ENCODE results near the gene BCAS3. TPM values are rescaled to one million over a fixed set of nuclear protein-coding genes. Genes with fewer than 3 reads are reported as not detected.

BCAS3 gene
- total and polyA plus RNA-seq, 4 donors = 5.8 to 24.6 (median 10.1) TPM

- H3K4me3 ChIP-seq (ENCODE audit: low read depth in 1 of 3, low read length in 3 of 3) = no peak overlapping the region
- no peaks in the 10 kb centered on the region for H3K27me3 ChIP-seq (ENCODE audit: control insufficient read depth in 4 of 4, insufficient read depth in 4 of 4, low read length in 3 of 4)
- no peaks in the 10 kb centered on the region for H3K36me3 ChIP-seq (ENCODE audit: control insufficient read depth in 4 of 4, insufficient read depth in 3 of 4, low read depth in 1 of 4, low read length in 3 of 4)
- WGBS = 92% methylated on average over 8 of the region's 8 CpGs
- no peak overlapping the region for H3K9ac ChIP-seq (ENCODE audit: low read depth in 1 of 2, low read length in 2 of 2)
- H3K9me3 ChIP-seq (ENCODE audit: control insufficient read depth in 4 of 4, low read length in 3 of 4) = no peaks in the 10 kb centered on the region
- TF ChIP-seq ZBTB33 (IDR thresholded peaks at IDR 0.05) = no peak
- no peak for TF ChIP-seq HNF4G (IDR thresholded peaks at IDR 0.05)
- TF ChIP-seq RAD21 (IDR thresholded peaks at IDR 0.05) = no peak
- TF ChIP-seq REST (IDR thresholded peaks at IDR 0.05) = no peak
- no peak for TF ChIP-seq NR2F2 (IDR thresholded peaks at IDR 0.05)
- TF ChIP-seq FOXA2 (IDR thresholded peaks at IDR 0.05) = no peak
- no peak for TF ChIP-seq TAF1 (conservative IDR thresholded peaks at IDR 0.05)
- TF ChIP-seq CTCF (IDR thresholded peaks at IDR 0.05; ENCODE audit: low read depth, low read length, missing input control) = no peak
- TF ChIP-seq RXRA (IDR thresholded peaks at IDR 0.05) = no peak
- TF ChIP-seq JUND (IDR thresholded peaks at IDR 0.05) = no peak
- no peak for TF ChIP-seq ATF3 (IDR thresholded peaks at IDR 0.05)
- no peak for TF ChIP-seq SP1 (IDR thresholded peaks at IDR 0.05)
- TF ChIP-seq FOXA1 (IDR thresholded peaks at IDR 0.05) = no peak
- no peak for TF ChIP-seq GABPA (IDR thresholded peaks at IDR 0.05 in 1 of 2, conservative IDR thresholded peaks at IDR 0.05 in 1 of 2)
- H3K4me1 ChIP-seq (ENCODE audit: control insufficient read depth in 4 of 4, insufficient read depth in 4 of 4, low read length in 3 of 4) = peaks cover 3 to 21% (median 14%) of the 10 kb centered on the region in 4 donors
- DNase-seq (ENCODE audit: low spot score) = no peak
- no peak overlapping the region for H3K27ac ChIP-seq (ENCODE audit: low read depth in 1 of 2, low read length in 2 of 2)
These were observed 655.5 kb downstream of the BCAS3 start for GRCh38 chr17:61333136-61333535.

GRCh38 chr17:61334673-61335072, 657.0 kb downstream of the BCAS3 start:
- 94% methylated on average over 5 of the region's 5 CpGs for WGBS
- H3K4me3 ChIP-seq (ENCODE audit: low read depth in 1 of 3, low read length in 3 of 3) = no peak overlapping the region
- H3K27me3 ChIP-seq (ENCODE audit: control insufficient read depth in 4 of 4, insufficient read depth in 4 of 4, low read length in 3 of 4) = peaks cover 0 to 4% (median 0%) of the 10 kb centered on the region in 4 donors
- H3K4me1 ChIP-seq (ENCODE audit: control insufficient read depth in 4 of 4, insufficient read depth in 4 of 4, low read length in 3 of 4) = peaks cover 3 to 21% (median 14%) of the 10 kb centered on the region in 4 donors
- H3K36me3 ChIP-seq (ENCODE audit: control insufficient read depth in 4 of 4, insufficient read depth in 3 of 4, low read depth in 1 of 4, low read length in 3 of 4) = no peaks in the 10 kb centered on the region
- DNase-seq (ENCODE audit: low spot score) = no peak
- no peak overlapping the region for H3K9ac ChIP-seq (ENCODE audit: low read depth in 1 of 2, low read length in 2 of 2)
- H3K9me3 ChIP-seq (ENCODE audit: control insufficient read depth in 4 of 4, low read length in 3 of 4) = no peaks in the 10 kb centered on the region
- TF ChIP-seq REST (IDR thresholded peaks at IDR 0.05) (no peak), SP1 (IDR thresholded peaks at IDR 0.05) (no peak), CTCF (IDR thresholded peaks at IDR 0.05; ENCODE audit: low read depth, low read length, missing input control) (no peak), RXRA (IDR thresholded peaks at IDR 0.05) (no peak), ZBTB33 (IDR thresholded peaks at IDR 0.05) (no peak), HNF4A (conservative IDR thresholded peaks at IDR 0.05) (no peak)
- no peak overlapping the region for H3K27ac ChIP-seq (ENCODE audit: low read depth in 1 of 2, low read length in 2 of 2)
